Memory B cell (primary cell): ENCODE data around the gene STX4.
"Not testable (repeated sequence)": the region's sequence is repeated elsewhere in the genome, so short reads cannot be mapped to it uniquely, and the experiment has no call there.

Experiments used
- ATAC-seq: fragments of 150-1000 bp; cut with Tn5 transposase; 2 replicates; pipeline ENCODE4 v1.10.0; 2021; ENCODE audit warnings: low read depth, mild to moderate bottlenecking, moderate library complexity
- DNase-seq, 2 donors: peaks; one replicate each; pipeline ENCODE4 v3.0.0; 2022; ENCODE audit warnings: low spot score in 2 of 2
- H3K27ac Mint-ChIP-seq: one replicate; pipeline ENCODE4 v1.8.0; 2022; ENCODE audit warnings: mild to moderate bottlenecking, moderate library complexity, mixed read lengths
- H3K27me3 Mint-ChIP-seq: one replicate; pipeline ENCODE4 v1.8.0; 2022; ENCODE audit warnings: mixed read lengths
- H3K36me3 Mint-ChIP-seq: one replicate; pipeline ENCODE4 v1.8.0; 2022; ENCODE audit warnings: mild to moderate bottlenecking, mixed read lengths
- H3K4me1 Mint-ChIP-seq: one replicate; pipeline ENCODE4 v1.8.0; 2022; ENCODE audit warnings: mixed read lengths
- H3K4me3 Mint-ChIP-seq: one replicate; pipeline ENCODE4 v1.8.0; 2022; ENCODE audit warnings: mild to moderate bottlenecking, moderate library complexity, mixed read lengths
- H3K9me3 Mint-ChIP-seq: one replicate; pipeline ENCODE4 v1.8.0; 2022; ENCODE audit warnings: mixed read lengths

STX4 gene

GRCh38 chr16:31005350-31006085 is 27.8 kb upstream of the STX4 start:
- H3K27ac Mint-ChIP-seq: no peak overlapping the region
- no peak overlapping the region for H3K4me3 Mint-ChIP-seq
- no peaks in the 10 kb centered on the region for H3K36me3 Mint-ChIP-seq
- H3K9me3 Mint-ChIP-seq: no peaks in the 10 kb centered on the region
- peaks cover 20% of the 10 kb centered on the region for H3K27me3 Mint-ChIP-seq
- DNase-seq (no peak), ATAC-seq (no peak)
- no peaks in the 10 kb centered on the region for H3K4me1 Mint-ChIP-seq

GRCh38 chr16:31006086-31006385 is 27.3 kb upstream of the STX4 start:
- ATAC-seq (no peak), DNase-seq (no peak)
- Mint-ChIP-seq H3K27ac (no peak overlapping the region), H3K4me1 (no peaks in the 10 kb centered on the region), H3K27me3 (peaks cover 20% of the 10 kb centered on the region), H3K4me3 (no peak overlapping the region), H3K9me3 (no peaks in the 10 kb centered on the region), H3K36me3 (no peaks in the 10 kb centered on the region)

GRCh38 chr16:31006589-31006988 is 26.8 kb upstream of the STX4 start:
- Mint-ChIP-seq H3K27me3 (peaks cover 26% of the 10 kb centered on the region), H3K9me3 (no peaks in the 10 kb centered on the region), H3K36me3 (no peaks in the 10 kb centered on the region), H3K4me1 (peaks cover 3% of the 10 kb centered on the region), H3K4me3 (no peak overlapping the region), H3K27ac (no peak overlapping the region)
- no peak for ATAC-seq
- DNase-seq: no peak

GRCh38 chr16:31007684-31008083 is 25.7 kb upstream of the STX4 start:
- ATAC-seq: no peak
- Mint-ChIP-seq H3K4me1 (peaks cover 3% of the 10 kb centered on the region), H3K4me3 (no peak overlapping the region), H3K9me3 (no peaks in the 10 kb centered on the region), H3K27me3 (peaks cover 29% of the 10 kb centered on the region), H3K27ac (no peak overlapping the region), H3K36me3 (no peaks in the 10 kb centered on the region)
- DNase-seq: no peak

GRCh38 chr16:31008149-31008548 is 25.2 kb upstream of the STX4 start:
- H3K4me3 Mint-ChIP-seq: no peak overlapping the region
- H3K9me3 Mint-ChIP-seq: peaks cover under 1% of the 10 kb centered on the region
- ATAC-seq (no peak), DNase-seq (no peak)
- H3K27ac Mint-ChIP-seq: no peak overlapping the region
- H3K27me3 Mint-ChIP-seq: peaks cover 29% of the 10 kb centered on the region
- H3K36me3 Mint-ChIP-seq: no peaks in the 10 kb centered on the region
- peaks cover 4% of the 10 kb centered on the region for H3K4me1 Mint-ChIP-seq

- ATAC-seq (no peak), DNase-seq (no peak)
- Mint-ChIP-seq H3K4me3 (no peak overlapping the region), H3K9me3 (peaks cover 3% of the 10 kb centered on the region), H3K27ac (no peak overlapping the region), H3K4me1 (peaks cover 8% of the 10 kb centered on the region), H3K36me3 (no peaks in the 10 kb centered on the region), H3K27me3 (peaks cover 29% of the 10 kb centered on the region)
These were observed 24.8 kb upstream of the STX4 start for GRCh38 chr16:31008551-31008950.

GRCh38 chr16:31009120-31009519 is 24.2 kb upstream of the STX4 start:
- no peak overlapping the region for H3K4me3 Mint-ChIP-seq

GRCh38 chr16:31009894-31010584 is 23.3 kb upstream of the STX4 start:
- ATAC-seq (peak; percentile 32), DNase-seq (no peak)
- H3K9me3 Mint-ChIP-seq: peaks cover 3% of the 10 kb centered on the region
- H3K27me3 Mint-ChIP-seq: peaks cover 29% of the 10 kb centered on the region
- H3K4me3 Mint-ChIP-seq: peak overlapping the region; percentile 30
- peaks cover 11% of the 10 kb centered on the region for H3K4me1 Mint-ChIP-seq
- no peaks in the 10 kb centered on the region for H3K36me3 Mint-ChIP-seq
- no peak overlapping the region for H3K27ac Mint-ChIP-seq

More at GRCh38 chr16:31009120-31009519, 24.2 kb upstream of the STX4 start:
- Mint-ChIP-seq H3K9me3 (peaks cover 3% of the 10 kb centered on the region), H3K4me1 (peaks cover 11% of the 10 kb centered on the region), H3K27me3 (peaks cover 29% of the 10 kb centered on the region), H3K36me3 (no peaks in the 10 kb centered on the region), H3K27ac (no peak overlapping the region)
- no peak for ATAC-seq
- DNase-seq: no peak

GRCh38 chr16:31010585-31011325 is 22.6 kb upstream of the STX4 start, which contains the start of gene STX1B:
STX1B (minus strand) TSS chr16:31010638; CDS start chr16:31010396, 242 bp downstream.
- ATAC-seq: peak; percentile 37
- DNase-seq: no peak
- Mint-ChIP-seq H3K9me3 (peaks cover 3% of the 10 kb centered on the region), H3K4me1 (peaks cover 11% of the 10 kb centered on the region), H3K36me3 (no peaks in the 10 kb centered on the region), H3K4me3 (peak within 1 kb of the TSS; percentile 30), H3K27me3 (peaks cover 29% of the 10 kb centered on the region), H3K27ac (no peak within 1 kb of the TSS)

GRCh38 chr16:31011815-31012214 is 21.5 kb upstream of the STX4 start:
- not testable (repeated sequence) for DNase-seq, H3K36me3 Mint-ChIP-seq, H3K27ac Mint-ChIP-seq, ATAC-seq, H3K9me3 Mint-ChIP-seq
- Mint-ChIP-seq H3K27me3 (peaks cover 28% of the 10 kb centered on the region), H3K4me1 (peaks cover 11% of the 10 kb centered on the region), H3K4me3 (peak overlapping the region; percentile 38)

GRCh38 chr16:31013292-31013691 is 20.1 kb upstream of the STX4 start:
- H3K27me3 Mint-ChIP-seq: peaks cover 25% of the 10 kb centered on the region
- H3K27ac Mint-ChIP-seq, H3K9me3 Mint-ChIP-seq, H3K4me3 Mint-ChIP-seq, H3K36me3 Mint-ChIP-seq, ATAC-seq, DNase-seq: not testable (repeated sequence)
- peaks cover 11% of the 10 kb centered on the region for H3K4me1 Mint-ChIP-seq

GRCh38 chr16:31016018-31016417 is 17.3 kb upstream of the STX4 start:
- DNase-seq (no peak), ATAC-seq (no peak)
- no peak overlapping the region for H3K4me3 Mint-ChIP-seq
- H3K36me3 Mint-ChIP-seq: no peaks in the 10 kb centered on the region
- peaks cover 11% of the 10 kb centered on the region for H3K4me1 Mint-ChIP-seq
- peaks cover 13% of the 10 kb centered on the region for H3K27me3 Mint-ChIP-seq
- peaks cover 3% of the 10 kb centered on the region for H3K9me3 Mint-ChIP-seq
- no peak overlapping the region for H3K27ac Mint-ChIP-seq

GRCh38 chr16:31017756-31018155 is 15.6 kb upstream of the STX4 start:
- not testable (repeated sequence) for H3K4me3 Mint-ChIP-seq, ATAC-seq, H3K9me3 Mint-ChIP-seq, H3K36me3 Mint-ChIP-seq, H3K27me3 Mint-ChIP-seq, H3K27ac Mint-ChIP-seq, H3K4me1 Mint-ChIP-seq, DNase-seq

- no peak overlapping the region for H3K4me3 Mint-ChIP-seq
- no peaks in the 10 kb centered on the region for H3K9me3 Mint-ChIP-seq
- no peaks in the 10 kb centered on the region for H3K36me3 Mint-ChIP-seq
- peaks cover 2% of the 10 kb centered on the region for H3K27me3 Mint-ChIP-seq
- no peak overlapping the region for H3K27ac Mint-ChIP-seq
- no peaks in the 10 kb centered on the region for H3K4me1 Mint-ChIP-seq
- ATAC-seq (no peak), DNase-seq (no peak)
These were observed 12.8 kb upstream of the STX4 start for GRCh38 chr16:31020536-31020935.
